Bronchial epithelial cell (primary cell): ENCODE results near the gene TPRKB. TPM values are rescaled to one million over a fixed set of nuclear protein-coding genes. Genes with fewer than 3 reads are reported as not detected.

Experiments used
- DNase-seq: peaks from one replicate; pipeline ENCODE4 v3.0.0-alpha.2; 2010; ENCODE audit warnings: low read depth
- FAIRE-seq: peaks from 2 replicates; lab custom pipeline; 2011; peaks lifted over from hg19 to GRCh38; lab: Jason Lieb, UNC
- H3K27me3 ChIP-seq: 2 replicates; pipeline ENCODE4 v1.5.1; 2011; ENCODE audit warnings: low read length; ENCODE audit not compliant: control insufficient read depth, insufficient read depth
- H3K36me3 ChIP-seq: 2 replicates; pipeline ENCODE4 v1.5.1; 2011; ENCODE audit warnings: low read length; ENCODE audit not compliant: control insufficient read depth, insufficient read depth
- H3K4me3 ChIP-seq: 2 replicates; pipeline ENCODE4 v1.5.1; 2011; ENCODE audit warnings: mild to moderate bottlenecking, low read depth, low read length, control low read depth
- CTCF ChIP-seq: IDR thresholded peaks from 2 replicates; pipeline ENCODE4 v1.5.1; 2011; ENCODE audit warnings: mild to moderate bottlenecking, moderate library complexity, low read length, control low read depth, inconsistent platforms; ENCODE audit not compliant: insufficient read depth, severe bottlenecking
- total RNA-seq: library from RNA; depleted of rRNA; stranded (reverse); fragments of >200 nt; gene quantifications from 2 replicates; pipeline ENCODE4 v1.2.1, GENCODE V29; 2014

The TPRKB gene
- total RNA-seq, 1 donor from 2014 or later = 21.1 TPM

GRCh38 chr2:73746877-73747208 is 9.7 kb upstream of the TPRKB start:
- FAIRE-seq (no peak), DNase-seq (no peak)
- TF ChIP-seq CTCF = no peak
- H3K4me3 ChIP-seq = no peak overlapping the region
- H3K27me3 ChIP-seq = no peaks in the 10 kb centered on the region
- peaks cover 8% of the 10 kb centered on the region for H3K36me3 ChIP-seq

- Histone ChIP-seq H3K27me3 (no peaks in the 10 kb centered on the region), H3K4me3 (no peak overlapping the region), H3K36me3 (peaks cover 7% of the 10 kb centered on the region)
- no peak for TF ChIP-seq CTCF
- DNase-seq = no peak
- no peak for FAIRE-seq
Observed at GRCh38 chr2:73746015-73746876, 9.1 kb upstream of the TPRKB start.

GRCh38 chr2:73740767-73741166 is 3.6 kb upstream of the TPRKB start:
- H3K4me3 ChIP-seq = no peak overlapping the region
- FAIRE-seq (no peak), DNase-seq (no peak)
- no peaks in the 10 kb centered on the region for H3K36me3 ChIP-seq
- TF ChIP-seq CTCF = no peak
- H3K27me3 ChIP-seq = no peaks in the 10 kb centered on the region

GRCh38 chr2:73739101-73739500 is 2.0 kb upstream of the TPRKB start:
- FAIRE-seq = no peak
- no peak for DNase-seq
- H3K27me3 ChIP-seq = no peaks in the 10 kb centered on the region

GRCh38 chr2:73736378-73736777 is 767 bp downstream of the TPRKB start:
- no peak for TF ChIP-seq CTCF

More at GRCh38 chr2:73739101-73739500, 2.0 kb upstream of the TPRKB start:
- no peak overlapping the region for H3K4me3 ChIP-seq
- no peak for TF ChIP-seq CTCF
- H3K36me3 ChIP-seq = no peaks in the 10 kb centered on the region

More at GRCh38 chr2:73736378-73736777, 767 bp downstream of the TPRKB start:
- FAIRE-seq (no peak), DNase-seq (no peak)
- H3K36me3 ChIP-seq = no peaks in the 10 kb centered on the region
- H3K4me3 ChIP-seq = peak overlapping the region; percentile 57
- no peaks in the 10 kb centered on the region for H3K27me3 ChIP-seq
